Skin of body (tissue), 2 donors: ENCODE results near the gene PLXNB3. TPM values are rescaled to one million over a fixed set of nuclear protein-coding genes. Genes with fewer than 3 reads are reported as not detected.

ENCODE experiments used
- DNase-seq: peaks from one replicate; lab custom pipeline; 2025; lab: John Stamatoyannopoulos, UW
- total RNA-seq: library from RNA; depleted of rRNA; stranded (reverse); fragments of >200 nt; gene quantifications from one replicate; pipeline ENCODE4 v1.2.3, GENCODE V29; 2014

Gene PLXNB3
- total RNA-seq, 1 donor from 2014 or later, result 2.2 TPM

DNA sequence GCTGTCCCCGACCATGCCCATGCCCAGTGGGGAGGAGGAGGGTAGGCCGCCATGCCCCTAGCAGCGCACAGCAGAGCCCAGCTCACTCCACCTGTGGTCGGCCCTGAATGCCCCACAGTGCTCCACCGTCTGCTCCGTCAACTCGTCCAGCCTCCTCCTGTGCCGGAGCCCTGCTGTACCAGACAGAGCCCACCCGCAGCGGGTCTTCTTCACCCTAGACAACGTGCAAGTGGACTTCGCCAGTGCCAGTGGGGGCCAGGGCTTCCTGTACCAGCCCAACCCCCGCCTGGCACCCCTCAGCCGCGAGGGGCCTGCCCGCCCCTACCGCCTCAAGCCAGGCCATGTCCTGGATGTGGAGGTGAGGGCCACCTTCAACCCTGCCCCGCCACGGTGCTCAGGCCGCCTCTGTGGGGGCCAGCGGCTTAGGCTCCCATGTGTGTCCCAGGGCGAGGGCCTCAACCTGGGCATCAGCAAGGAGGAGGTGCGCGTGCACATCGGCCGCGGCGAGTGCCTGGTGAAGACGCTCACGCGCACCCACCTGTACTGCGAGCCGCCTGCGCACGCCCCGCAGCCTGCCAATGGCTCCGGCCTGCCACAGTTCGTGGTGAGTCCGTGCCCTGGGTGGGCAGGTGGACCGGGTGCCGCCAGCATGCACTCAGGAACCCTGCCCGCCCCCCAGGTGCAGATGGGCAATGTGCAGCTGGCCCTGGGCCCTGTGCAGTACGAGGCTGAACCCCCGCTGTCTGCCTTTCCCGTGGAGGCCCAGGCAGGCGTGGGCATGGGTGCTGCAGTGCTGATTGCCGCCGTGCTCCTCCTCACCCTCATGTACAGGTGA, 9.9 kb downstream of the PLXNB3 start:
- no peak for DNase-seq

- DNase-seq, result no peak
Observed at GRCh38 chrX:153774576-153775292, 10.7 kb downstream of the PLXNB3 start.

- DNase-seq, result no peak
Observed at GRCh38 chrX:153775293-153776119, 11.5 kb downstream of the PLXNB3 start.

DNA sequence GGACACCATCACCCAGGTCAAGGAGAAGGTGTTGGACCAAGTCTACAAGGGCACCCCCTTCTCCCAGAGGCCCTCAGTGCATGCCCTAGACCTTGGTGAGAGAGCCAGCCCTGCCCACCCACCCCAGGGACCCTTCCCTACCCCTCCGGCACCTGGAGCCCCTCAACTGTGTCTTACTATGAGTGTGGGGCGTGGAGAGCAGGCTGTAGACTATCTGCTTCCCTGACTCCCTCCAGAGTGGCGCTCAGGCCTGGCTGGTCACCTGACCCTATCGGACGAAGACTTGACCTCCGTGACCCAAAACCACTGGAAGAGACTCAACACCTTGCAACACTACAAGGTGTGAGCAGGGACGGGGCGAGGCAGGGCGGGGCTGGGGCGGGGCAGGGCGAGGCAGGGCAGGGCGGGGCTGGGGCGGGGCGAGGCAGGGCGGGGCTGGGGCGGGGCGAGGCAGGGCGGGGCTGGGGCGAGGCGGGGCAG, 12.1 kb downstream of the PLXNB3 start:
- no peak for DNase-seq

- no peak for DNase-seq
Observed at GRCh38 chrX:153776611-153777045, 12.6 kb downstream of the PLXNB3 start.

DNA sequence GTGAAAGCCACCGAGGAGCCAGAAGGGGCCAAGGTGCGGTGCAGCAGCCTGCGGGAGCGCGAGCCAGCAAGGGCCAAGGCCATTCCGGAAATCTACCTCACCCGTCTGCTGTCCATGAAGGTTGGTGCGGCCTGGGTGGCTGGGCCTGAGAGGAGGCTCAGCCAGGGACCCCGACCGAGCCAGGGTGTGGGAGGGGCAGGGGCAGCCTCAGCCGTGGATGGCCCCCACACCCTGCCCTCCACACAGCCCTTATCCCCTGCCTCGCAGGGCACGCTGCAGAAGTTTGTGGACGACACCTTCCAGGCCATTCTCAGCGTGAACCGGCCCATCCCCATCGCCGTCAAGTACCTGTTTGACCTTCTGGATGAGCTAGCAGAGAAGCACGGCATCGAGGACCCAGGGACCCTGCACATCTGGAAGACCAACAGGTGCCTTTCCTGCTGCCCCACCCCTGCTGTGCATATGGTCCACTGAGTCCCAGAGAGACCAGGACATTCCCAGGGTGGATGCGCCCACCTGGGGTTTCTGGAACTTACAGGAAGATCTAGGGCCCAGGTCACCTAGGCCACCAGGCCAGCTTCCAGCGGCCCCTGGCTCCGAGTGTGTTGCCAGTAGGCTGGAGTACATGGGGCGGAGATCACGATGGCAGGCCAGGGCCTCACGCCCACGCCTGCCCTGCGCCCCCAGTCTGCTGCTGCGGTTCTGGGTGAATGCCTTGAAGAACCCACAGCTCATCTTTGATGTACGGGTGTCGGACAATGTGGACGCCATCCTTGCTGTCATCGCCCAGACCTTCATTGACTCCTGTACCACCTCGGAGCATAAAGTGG, 13.4 kb downstream of the PLXNB3 start:
- no peak for DNase-seq

GRCh38 chrX:153778181-153778580, 14.1 kb downstream of the PLXNB3 start:
- DNase-seq, result no peak

DNA sequence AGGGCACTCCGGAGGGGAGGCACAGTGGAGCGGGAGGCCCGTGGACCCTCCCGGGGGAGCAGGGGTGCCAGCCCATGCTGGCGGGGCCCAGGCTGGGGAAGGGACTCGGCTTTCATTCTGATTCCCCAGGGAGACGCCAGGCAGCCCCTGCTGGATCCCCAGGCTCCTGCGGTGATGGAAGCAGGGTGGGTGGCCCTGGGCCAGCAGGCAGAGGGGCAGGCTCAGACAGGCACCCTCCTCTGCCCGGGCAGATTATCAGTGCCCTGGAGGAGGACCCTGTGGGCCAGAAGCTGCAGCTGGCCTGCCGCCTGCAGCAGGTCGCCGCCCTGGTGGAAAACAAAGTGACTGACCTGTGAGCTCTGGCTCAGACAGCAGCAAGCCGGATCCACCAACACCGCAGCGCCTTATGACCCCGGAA, 14.6 kb downstream of the PLXNB3 start:
- no peak for DNase-seq

- no peak for DNase-seq
Observed at GRCh38 chrX:153779891-153780677, 16.0 kb downstream of the PLXNB3 start.

GRCh38 chrX:153780678-153781427, 16.8 kb downstream of the PLXNB3 start, which contains the start of gene SRPK3:
SRPK3 (plus strand) TSS chrX:153781041; CDS start chrX:153781087, 46 bp downstream.
- no peak for DNase-seq

GRCh38 chrX:153781428-153782047, 17.5 kb downstream of the PLXNB3 start:
- DNase-seq, result no peak

DNA sequence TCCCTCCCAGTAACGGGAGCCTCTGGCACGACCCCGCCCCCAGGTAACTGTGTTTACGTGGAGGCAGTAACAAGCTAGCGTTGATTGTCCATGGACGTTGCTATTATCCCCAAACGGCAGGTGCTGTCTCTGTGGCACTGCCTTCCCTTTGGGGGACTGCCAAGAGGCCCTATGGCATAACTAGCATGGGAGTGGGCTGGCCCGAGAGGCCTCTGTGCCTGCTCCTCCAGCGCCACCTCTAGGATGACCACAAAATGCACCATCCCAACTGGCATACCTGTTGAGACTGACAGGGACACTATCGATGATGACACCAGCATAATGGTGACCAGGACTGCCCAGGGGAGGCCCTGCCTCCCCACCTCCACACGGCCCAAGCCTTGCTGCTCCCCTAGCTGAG, 18.3 kb downstream of the PLXNB3 start:
- DNase-seq, result no peak

DNA sequence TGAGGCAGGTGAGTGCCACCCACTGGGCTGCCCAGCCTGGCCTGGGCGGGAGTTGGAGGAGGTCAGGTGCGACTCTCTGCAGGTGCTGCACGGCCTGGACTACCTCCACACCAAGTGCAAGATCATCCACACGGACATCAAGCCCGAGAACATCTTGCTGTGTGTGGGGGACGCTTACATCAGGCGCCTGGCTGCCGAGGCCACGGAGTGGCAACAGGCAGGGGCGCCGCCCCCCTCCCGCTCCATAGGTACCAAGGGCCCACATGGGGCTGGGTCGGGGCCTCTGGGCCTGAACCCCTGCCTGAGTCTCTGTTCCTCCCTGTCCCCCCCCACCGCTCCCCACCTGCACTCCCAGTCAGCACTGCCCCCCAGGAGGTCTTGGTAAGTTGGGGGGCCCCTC, 18.8 kb downstream of the PLXNB3 start:
- DNase-seq, result no peak

DNA sequence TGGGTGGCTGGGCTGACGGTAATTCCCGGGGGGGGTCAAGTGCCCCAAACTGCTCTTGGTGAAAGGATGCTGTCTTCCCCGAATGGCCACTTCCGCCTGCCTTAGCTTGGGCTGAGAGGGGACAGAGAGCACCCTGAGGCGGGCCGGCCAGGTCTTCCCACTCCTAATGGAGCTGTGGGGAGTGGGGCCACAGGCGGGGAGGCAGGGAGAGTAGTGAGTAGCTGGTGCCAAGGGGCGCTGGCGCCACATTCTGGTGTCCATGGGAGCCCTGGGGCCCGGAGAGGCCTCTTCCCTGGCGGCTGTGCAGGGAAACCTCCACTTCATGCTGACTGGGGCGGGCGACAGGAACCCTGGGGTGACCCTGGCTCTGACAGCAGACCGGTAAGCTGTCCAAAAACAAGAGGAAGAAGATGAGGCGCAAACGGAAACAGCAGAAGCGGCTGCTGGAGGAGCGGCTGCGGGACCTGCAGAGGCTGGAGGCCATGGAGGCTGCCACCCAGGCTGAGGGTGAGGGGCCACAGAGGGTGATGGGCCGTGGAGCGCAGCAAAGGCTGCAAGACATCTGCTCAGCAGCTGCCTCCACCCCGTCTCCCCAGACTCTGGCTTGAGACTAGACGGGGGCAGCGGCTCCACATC, 19.4 kb downstream of the PLXNB3 start:
- DNase-seq, result no peak

DNA sequence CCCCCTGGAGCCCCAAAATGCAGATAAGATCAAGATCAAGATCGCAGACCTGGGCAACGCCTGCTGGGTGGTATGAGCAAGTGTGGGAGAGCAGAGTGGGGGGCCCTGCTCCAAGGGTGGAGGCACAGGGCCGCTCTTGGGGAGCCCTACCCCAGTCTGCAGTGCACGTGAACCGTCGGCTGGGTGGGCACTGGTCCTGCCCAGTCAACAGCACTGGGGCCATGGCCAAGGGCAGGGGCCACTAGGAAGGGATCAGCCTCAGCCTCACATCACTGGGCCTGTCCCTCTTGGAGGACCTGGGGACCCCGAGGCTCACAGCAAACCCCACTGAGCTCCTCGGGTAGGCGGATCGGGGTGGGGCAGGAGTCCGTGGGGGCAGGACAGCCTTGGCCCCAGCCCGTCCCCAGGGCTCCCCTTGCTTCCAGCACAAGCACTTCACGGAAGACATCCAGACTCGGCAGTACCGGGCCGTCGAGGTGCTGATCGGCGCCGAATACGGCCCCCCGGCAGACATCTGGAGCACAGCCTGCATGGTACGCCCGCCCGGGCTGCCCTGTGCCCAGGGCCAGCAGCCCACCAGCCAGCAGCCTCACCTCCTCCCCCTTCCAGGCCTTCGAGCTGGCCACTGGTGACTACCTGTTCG, 20.4 kb downstream of the PLXNB3 start:
- DNase-seq, result no peak

GRCh38 chrX:153786669-153787068, 22.6 kb downstream of the PLXNB3 start:
- DNase-seq, result no peak

- DNase-seq, result no peak
Observed at GRCh38 chrX:153789654-153790053, 25.6 kb downstream of the PLXNB3 start.
